C4-2B (cell line): ENCODE measurements around the gene ESRRA.

Experiments used
- H3K27ac ChIP-seq: fragments of 450-650 bp; 2 replicates; pipeline ENCODE4 v1.5.1; 2017
- CTCF ChIP-seq: fragments of 450-650 bp; conservative IDR thresholded peaks from 2 replicates; pipeline ENCODE4 v1.5.1; 2017; ENCODE audit warnings: mild to moderate bottlenecking
- ZFX ChIP-seq: fragments of 450-650 bp; IDR thresholded peaks from 2 replicates; pipeline ENCODE4 v1.6.1; 2017

ESRRA gene

GRCh38 chr11:64348383-64349024, 43.2 kb downstream of the ESRRA start:
- TF ChIP-seq ZFX (no peak), CTCF (no peak)
- H3K27ac ChIP-seq = no peak overlapping the region

- H3K27ac ChIP-seq = no peak overlapping the region
- no peak for TF ChIP-seq CTCF
- no peak for TF ChIP-seq ZFX
Measured at GRCh38 chr11:64349025-64349387, 43.7 kb downstream of the ESRRA start.

GRCh38 chr11:64349404-64349803, 44.1 kb downstream of the ESRRA start:
- TF ChIP-seq ZFX (no peak), CTCF (no peak)
- H3K27ac ChIP-seq = no peak overlapping the region

GRCh38 chr11:64351136-64351631, 45.9 kb downstream of the ESRRA start:
- H3K27ac ChIP-seq = no peak overlapping the region
- no peak for TF ChIP-seq ZFX
- TF ChIP-seq CTCF = no peak

GRCh38 chr11:64352099-64352994, 47.0 kb downstream of the ESRRA start:
- no peak overlapping the region for H3K27ac ChIP-seq
- TF ChIP-seq CTCF (no peak), ZFX (no peak)

- H3K27ac ChIP-seq = no peak overlapping the region
- TF ChIP-seq CTCF (no peak), ZFX (no peak)
Measured at GRCh38 chr11:64352995-64353714, 47.8 kb downstream of the ESRRA start.
